Medulla oblongata (tissue), 1 donor: Measurements from ENCODE around the gene LHX5.

Source experiments
- DNase-seq: peaks from one replicate; pipeline ENCODE4 v3.0.0-alpha.2; 2015; ENCODE audit errors: extremely low spot score

Gene LHX5

GRCh38 chr12:113477842-113478215 lies 6.2 kb upstream of the LHX5 start:
- DNase-seq: no peak

DNA sequence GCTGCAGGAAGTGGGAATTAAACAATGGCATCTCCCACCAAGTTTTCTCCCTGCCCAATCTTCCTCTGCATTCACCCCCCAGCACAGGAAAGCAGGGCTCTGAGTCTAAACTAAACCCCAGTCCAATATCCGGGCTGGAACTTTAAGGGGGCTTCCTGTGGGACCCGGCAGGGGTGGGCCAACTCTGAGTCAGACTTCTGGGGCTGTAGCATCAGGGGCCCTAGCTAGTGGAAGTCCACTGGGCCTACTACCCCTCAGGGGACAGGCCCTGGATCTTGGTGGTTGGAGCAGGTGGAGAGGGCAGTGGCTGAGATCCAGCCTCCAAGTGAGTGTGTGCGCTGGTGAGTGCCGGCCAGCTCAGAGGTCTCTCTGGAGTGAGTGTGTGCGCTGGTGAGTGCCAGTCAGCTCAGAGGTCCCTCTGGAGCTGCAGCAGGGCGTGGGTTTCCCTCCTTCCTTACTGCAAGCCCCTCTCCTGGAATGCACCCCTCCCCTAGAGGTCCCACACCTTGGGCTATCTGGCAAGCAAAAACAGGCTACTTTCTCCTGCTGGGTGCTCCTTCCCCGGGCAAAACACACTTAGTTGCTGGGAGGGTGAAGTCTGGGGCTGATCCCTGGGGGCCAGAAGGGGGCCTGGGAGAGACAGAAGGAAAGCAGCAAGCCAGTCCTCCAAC lies 5.6 kb upstream of the LHX5 start:
- no peak for DNase-seq

- DNase-seq: no peak
Observed at GRCh38 chr12:113476176-113476986, 4.7 kb upstream of the LHX5 start.

- DNase-seq: no peak
Observed at GRCh38 chr12:113475451-113476175, 3.9 kb upstream of the LHX5 start.

GRCh38 chr12:113474635-113475436 lies 3.2 kb upstream of the LHX5 start:
- no peak for DNase-seq

- DNase-seq: no peak
Observed at GRCh38 chr12:113473942-113474341, 2.3 kb upstream of the LHX5 start.

- DNase-seq: no peak
Observed at GRCh38 chr12:113473400-113473799, 1.7 kb upstream of the LHX5 start.

DNA sequence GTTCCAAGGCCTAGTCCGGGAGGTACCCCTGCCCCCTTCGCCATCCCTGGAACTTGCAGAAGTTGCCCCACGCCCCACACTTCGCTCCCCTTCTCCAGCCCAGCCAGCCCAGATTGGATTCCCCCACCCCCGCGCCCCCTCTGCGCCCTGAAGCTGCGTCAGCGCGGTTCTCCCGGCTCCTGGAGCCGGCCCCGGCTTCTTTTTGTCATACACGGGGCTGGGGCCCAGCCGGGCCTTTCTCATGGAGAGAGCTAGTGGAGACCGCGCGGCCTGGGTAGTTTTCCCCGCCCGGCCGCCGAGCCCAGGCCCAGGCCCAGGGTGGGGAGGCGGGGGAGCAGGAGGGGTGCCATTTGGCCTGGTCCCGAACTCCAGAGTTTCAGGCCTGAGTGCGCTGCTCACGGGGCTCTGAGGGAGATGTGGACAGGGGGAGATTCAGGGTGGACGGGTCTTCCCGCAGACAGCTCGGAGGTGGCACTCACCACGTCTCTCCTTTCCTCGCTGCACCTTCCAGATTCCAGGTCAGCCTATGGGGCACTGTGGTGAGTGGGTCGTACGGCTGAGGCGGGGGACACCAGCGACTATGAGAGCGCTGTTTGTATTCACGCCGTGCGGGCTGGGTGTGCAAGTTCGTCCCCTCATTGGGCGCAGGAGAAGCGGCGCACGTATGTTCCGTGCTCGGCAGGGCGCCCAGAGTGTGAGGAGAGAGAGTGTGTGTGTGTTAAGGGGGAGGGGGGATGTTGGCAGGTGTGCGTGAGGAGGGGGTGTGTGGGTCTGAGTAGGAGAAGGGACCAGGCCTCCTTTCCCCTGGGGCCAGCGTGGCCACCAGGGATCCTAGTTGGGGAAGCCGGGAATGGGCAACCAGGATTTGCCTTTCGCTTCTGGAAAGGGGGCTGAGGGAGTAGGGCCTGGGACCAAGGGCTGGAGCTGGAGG lies 785 bp upstream of the LHX5 start:
- no peak for DNase-seq

- DNase-seq: no peak
Observed at GRCh38 chr12:113470871-113471618, 626 bp downstream of the LHX5 start.

GRCh38 chr12:113469949-113470743 lies 1.5 kb downstream of the LHX5 start:
- no peak for DNase-seq

DNA sequence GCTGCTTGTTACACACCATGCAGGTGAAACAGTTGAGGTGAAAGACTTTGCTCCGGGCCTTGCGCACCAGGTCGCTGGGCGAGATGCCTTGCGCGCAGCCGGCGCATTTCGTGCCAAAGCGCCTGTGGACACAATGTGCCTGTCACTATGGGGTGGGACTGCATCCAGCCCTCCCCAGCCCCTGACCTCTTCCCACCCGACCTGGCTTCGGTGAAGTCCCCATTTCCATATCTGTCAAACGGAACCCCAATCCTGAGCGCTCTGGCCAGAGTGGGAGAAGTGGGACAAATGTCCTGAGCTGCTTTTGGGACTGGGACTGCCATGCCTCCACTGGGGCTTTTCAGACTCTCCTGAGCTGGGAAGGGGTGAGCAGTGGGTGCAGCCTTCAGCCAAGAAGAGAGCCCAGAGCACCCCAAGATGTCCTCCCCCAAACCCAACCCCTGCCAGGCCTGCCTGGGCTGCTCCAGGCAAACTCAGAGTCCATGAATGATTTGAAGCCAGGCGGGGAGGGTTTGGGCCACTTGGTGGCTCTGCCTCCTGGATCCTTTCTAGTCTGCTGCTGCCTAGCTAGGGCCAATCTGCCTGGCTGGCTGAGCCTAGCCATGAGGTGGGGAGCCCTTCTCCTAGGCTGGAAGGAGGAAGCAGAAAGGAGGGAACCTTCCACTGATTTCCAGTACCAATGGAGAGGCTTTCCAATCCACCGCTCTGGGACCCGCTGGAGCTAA lies 2.3 kb downstream of the LHX5 start:
- no peak for DNase-seq

DNA sequence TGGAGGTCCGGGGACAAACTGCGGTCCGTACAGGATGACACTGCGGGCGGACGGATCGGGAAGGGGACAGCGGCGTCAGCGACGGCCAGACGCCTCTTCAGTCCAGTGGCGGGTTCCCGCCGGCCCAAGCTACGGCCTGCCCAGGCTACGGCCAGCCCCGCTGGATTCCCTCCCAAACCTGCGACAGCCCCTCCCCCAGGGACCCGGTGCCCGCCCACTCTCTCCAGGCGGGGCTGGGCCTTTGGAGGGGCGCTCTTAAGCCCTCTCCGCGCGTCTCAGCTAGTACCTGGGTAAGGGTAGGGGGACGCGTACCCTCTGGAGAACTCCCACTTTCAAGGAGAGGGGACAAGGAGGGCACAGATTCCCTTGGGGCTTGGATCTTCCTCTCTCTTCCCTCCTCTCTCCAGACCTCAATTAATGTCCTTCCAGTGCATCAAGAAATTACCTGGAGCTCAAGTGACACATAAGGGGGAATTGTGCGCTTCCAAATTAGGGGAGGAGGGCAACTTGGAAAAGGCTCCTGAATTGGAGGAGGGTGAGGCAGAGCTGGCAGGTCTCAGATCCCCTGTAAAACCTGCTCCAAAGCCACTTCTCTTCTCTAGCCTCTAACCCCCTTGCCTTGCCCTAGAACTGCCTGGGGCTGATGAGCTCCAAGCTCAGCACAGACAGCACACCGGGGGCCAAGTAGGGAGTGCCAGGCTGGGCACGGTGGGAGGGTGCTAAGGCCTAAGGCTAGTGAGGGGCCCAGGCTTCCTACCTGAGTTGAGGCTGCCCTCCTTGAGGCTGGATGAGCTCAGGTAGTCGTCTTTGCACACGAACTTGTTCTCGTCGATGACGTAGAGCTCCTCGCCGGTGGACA lies 3.1 kb downstream of the LHX5 start:
- no peak for DNase-seq

GRCh38 chr12:113467502-113468364 lies 3.9 kb downstream of the LHX5 start:
- no peak for DNase-seq

DNA sequence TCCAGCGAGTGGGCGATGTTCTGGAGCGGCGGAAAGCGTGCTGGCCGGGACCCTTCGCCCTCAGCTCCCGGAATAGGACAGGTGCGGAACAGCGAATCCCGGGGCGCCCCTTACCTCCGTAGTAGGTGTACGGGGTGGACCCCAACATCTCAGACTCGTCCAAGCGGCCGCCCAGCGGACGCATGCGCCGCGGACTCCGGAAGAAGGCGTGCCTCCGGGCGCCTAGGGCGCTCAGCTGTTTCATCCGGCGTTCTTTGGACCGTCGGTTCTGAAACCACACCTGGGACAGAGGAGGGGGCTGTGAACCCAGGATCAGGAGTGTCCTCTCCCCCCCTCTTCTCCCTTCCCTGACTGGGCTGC lies 4.5 kb downstream of the LHX5 start:
- DNase-seq: no peak

- no peak for DNase-seq
Observed at GRCh38 chr12:113466454-113467141, 5.1 kb downstream of the LHX5 start.

- DNase-seq: no peak
Observed at GRCh38 chr12:113465808-113466453, 5.7 kb downstream of the LHX5 start.
